ENCODE data around the gene G2E3. TPM values are rescaled to one million over a fixed set of nuclear protein-coding genes. Genes with fewer than 3 reads are reported as not detected.

G2E3 gene
- total and polyA plus RNA-seq, 2 donors from 2014 or later, result 4.4 to 20.5 TPM

DNA sequence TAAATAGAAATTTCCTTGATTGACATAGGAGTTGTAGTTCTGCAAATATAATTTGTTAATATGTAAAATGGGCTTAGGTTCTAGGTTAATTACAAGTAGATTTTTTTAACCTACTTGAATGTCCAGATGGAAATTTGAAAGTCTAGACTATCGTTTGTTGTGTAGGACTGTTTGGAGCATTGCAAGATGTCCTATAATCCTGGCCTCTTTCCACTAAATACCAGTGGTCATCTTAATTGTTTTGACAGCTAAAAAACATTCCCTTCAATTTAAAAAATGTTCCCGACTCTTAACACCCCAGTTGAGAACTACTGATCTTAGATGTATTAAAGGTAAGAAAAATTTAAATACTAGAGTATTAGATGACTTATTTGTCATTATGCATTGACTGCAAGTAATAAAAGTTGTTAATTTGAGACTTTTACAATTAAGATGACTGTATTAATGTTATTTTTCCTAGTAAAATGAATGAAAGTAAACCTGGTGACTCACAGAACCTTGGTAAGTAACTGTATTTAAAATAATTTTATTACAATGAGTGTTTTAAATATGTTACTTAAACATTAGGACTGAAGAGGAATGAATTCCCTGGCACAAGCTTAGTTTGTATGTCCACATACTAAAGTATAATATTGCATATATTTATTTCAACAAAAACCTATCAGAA lies 21.8 kb downstream of the G2E3 start:
- no peak for TF ChIP-seq CTCF (IDR thresholded peaks at IDR 0.05; ENCODE audit: borderline replicate concordance, extremely low read depth, insufficient read depth)
- DNase-seq, result no peak
- H3K4me3 ChIP-seq (ENCODE audit: low read length in 3 of 3), result no peak overlapping the region
- no peak overlapping the region for H3K27ac ChIP-seq (ENCODE audit: low read depth in 2 of 2, low read length in 2 of 2)
- intact Hi-C loops (cut with DNase I), result no loop called here
- H3K36me3 ChIP-seq (ENCODE audit: control insufficient read depth in 2 of 3, insufficient read depth in 3 of 3, low read length in 3 of 3), result no peaks in the 10 kb centered on the region
- no peaks in the 10 kb centered on the region for H3K9me3 ChIP-seq (ENCODE audit: control insufficient read depth in 2 of 3, insufficient read depth in 1 of 3, low read length in 3 of 3)
- FAIRE-seq, result no peak
- no peaks in the 10 kb centered on the region for H3K27me3 ChIP-seq (ENCODE audit: control insufficient read depth, insufficient read depth, low read length)
- no peaks in the 10 kb centered on the region for H3K4me1 ChIP-seq (ENCODE audit: control insufficient read depth in 2 of 3, insufficient read depth in 2 of 3, low read depth in 1 of 3, low read length in 3 of 3)
- H3K9ac ChIP-seq (ENCODE audit: low read length in 3 of 3), result no peak overlapping the region

DNA sequence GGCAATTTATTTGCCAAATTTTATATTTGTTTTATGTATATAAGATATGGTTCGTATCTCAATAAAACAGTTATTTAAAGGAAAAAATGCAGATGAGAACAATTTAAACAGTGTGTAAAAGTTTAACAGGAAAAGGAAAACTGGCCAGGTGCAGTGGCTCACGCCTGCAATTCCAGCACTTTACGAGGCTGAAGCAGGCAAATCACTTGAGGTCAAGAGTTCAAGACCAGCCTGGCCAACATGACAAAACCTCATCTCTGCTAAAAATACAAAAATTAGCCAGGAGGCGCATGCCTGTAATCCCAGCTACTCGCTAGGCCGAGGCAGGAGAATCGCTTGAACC lies 22.3 kb downstream of the G2E3 start:
- H3K4me3 ChIP-seq (ENCODE audit: low read length in 3 of 3), result no peak overlapping the region
- intact Hi-C loops (cut with DNase I), result no loop called here
- H3K27me3 ChIP-seq (ENCODE audit: control insufficient read depth, insufficient read depth, low read length), result no peaks in the 10 kb centered on the region
- H3K9me3 ChIP-seq (ENCODE audit: control insufficient read depth in 2 of 3, insufficient read depth in 1 of 3, low read length in 3 of 3), result no peaks in the 10 kb centered on the region
- DNase-seq (no peak), FAIRE-seq (no peak)
- H3K27ac ChIP-seq (ENCODE audit: low read depth in 2 of 2, low read length in 2 of 2), result no peak overlapping the region
- H3K4me1 ChIP-seq (ENCODE audit: control insufficient read depth in 2 of 3, insufficient read depth in 2 of 3, low read depth in 1 of 3, low read length in 3 of 3), result no peaks in the 10 kb centered on the region
- no peak overlapping the region for H3K9ac ChIP-seq (ENCODE audit: low read length in 3 of 3)
- no peaks in the 10 kb centered on the region for H3K36me3 ChIP-seq (ENCODE audit: control insufficient read depth in 2 of 3, insufficient read depth in 3 of 3, low read length in 3 of 3)
- TF ChIP-seq CTCF (IDR thresholded peaks at IDR 0.05; ENCODE audit: borderline replicate concordance, extremely low read depth, insufficient read depth), result no peak

- Histone ChIP-seq H3K27me3 (ENCODE audit: control insufficient read depth, insufficient read depth, low read length) (no peaks in the 10 kb centered on the region), H3K4me3 (ENCODE audit: low read length in 3 of 3) (no peak overlapping the region), H3K9me3 (ENCODE audit: control insufficient read depth in 2 of 3, insufficient read depth in 1 of 3, low read length in 3 of 3) (no peaks in the 10 kb centered on the region), H3K4me1 (ENCODE audit: control insufficient read depth in 2 of 3, insufficient read depth in 2 of 3, low read depth in 1 of 3, low read length in 3 of 3) (no peaks in the 10 kb centered on the region), H3K36me3 (ENCODE audit: control insufficient read depth in 2 of 3, insufficient read depth in 3 of 3, low read length in 3 of 3) (no peaks in the 10 kb centered on the region), H3K27ac (ENCODE audit: low read depth in 2 of 2, low read length in 2 of 2) (no peak overlapping the region), H3K9ac (ENCODE audit: low read length in 3 of 3) (no peak overlapping the region)
- DNase-seq (no peak), FAIRE-seq (no peak)
- intact Hi-C loops (cut with DNase I), result no loop called here
- no peak for TF ChIP-seq CTCF (IDR thresholded peaks at IDR 0.05; ENCODE audit: borderline replicate concordance, extremely low read depth, insufficient read depth)
Measured at GRCh38 chr14:30582376-30582775, 23.4 kb downstream of the G2E3 start.
